COLO668 (cell line): ENCODE measurements around the gene ATP6V1E1.
"Not testable (repeated sequence)": the region's sequence is repeated elsewhere in the genome, so short reads cannot be mapped to it uniquely, and the experiment has no call there.

Experiments used
- DNase-seq: peaks from one replicate; lab custom pipeline; 2025; ENCODE audit not compliant: unreplicated experiment; lab: John Stamatoyannopoulos, UW

ATP6V1E1 gene

GRCh38 chr22:17628406-17629172, at the start of gene ATP6V1E1:
Gene ATP6V1E1, minus strand, starts transcription at chr22:17628749. Its CDS starts 114 bp downstream, at chr22:17628635.
- peak; percentile 94 for DNase-seq

- no peak for DNase-seq
These were observed 47.0 kb upstream of the ATP6V1E1 start for GRCh38 chr22:17675584-17675983.

GRCh38 chr22:17674152-17674551, 45.6 kb upstream of the ATP6V1E1 start:
- DNase-seq = no peak

GRCh38 chr22:17672417-17672991, 44.0 kb upstream of the ATP6V1E1 start:
- DNase-seq = no peak

- not testable (repeated sequence) for DNase-seq
These were observed 43.1 kb upstream of the ATP6V1E1 start for GRCh38 chr22:17671521-17672092.

- no peak for DNase-seq
These were observed 37.3 kb upstream of the ATP6V1E1 start for GRCh38 chr22:17665854-17666253.

- no peak for DNase-seq
These were observed 36.7 kb upstream of the ATP6V1E1 start for GRCh38 chr22:17665248-17665647.

- DNase-seq = no peak
These were observed 36.0 kb upstream of the ATP6V1E1 start for GRCh38 chr22:17664414-17665055.

GRCh38 chr22:17656870-17657395, 28.4 kb upstream of the ATP6V1E1 start:
- no peak for DNase-seq

- DNase-seq = no peak
These were observed 26.7 kb upstream of the ATP6V1E1 start for GRCh38 chr22:17655289-17655688.

- no peak for DNase-seq
These were observed 20.0 kb upstream of the ATP6V1E1 start for GRCh38 chr22:17648569-17648968.

- DNase-seq = no peak
These were observed 19.4 kb upstream of the ATP6V1E1 start for GRCh38 chr22:17647991-17648390.

GRCh38 chr22:17647452-17647851, 18.9 kb upstream of the ATP6V1E1 start:
- DNase-seq = no peak

- DNase-seq = not testable (repeated sequence)
These were observed 13.8 kb upstream of the ATP6V1E1 start for GRCh38 chr22:17642357-17642756.

- DNase-seq = no peak
These were observed 12.7 kb upstream of the ATP6V1E1 start for GRCh38 chr22:17641269-17641668.

GRCh38 chr22:17639247-17639741, 10.7 kb upstream of the ATP6V1E1 start:
- DNase-seq = peak; percentile 33

GRCh38 chr22:17638432-17639246, 10.1 kb upstream of the ATP6V1E1 start, which contains the start of gene BCL2L13:
Gene BCL2L13, plus strand, starts transcription at chr22:17638757. Its CDS starts 16,955 bp downstream, at chr22:17655712.
- peak; percentile 95 for DNase-seq

GRCh38 chr22:17638182-17638431, 9.6 kb upstream of the ATP6V1E1 start:
- peak; percentile 70 for DNase-seq

GRCh38 chr22:17637490-17638181, 9.1 kb upstream of the ATP6V1E1 start:
- DNase-seq = no peak

- not testable (repeated sequence) for DNase-seq
These were observed 8.3 kb upstream of the ATP6V1E1 start for GRCh38 chr22:17636850-17637249.
